ENCODE results near the gene CD2BP2. TPM values are rescaled to one million over a fixed set of nuclear protein-coding genes. Genes with fewer than 3 reads are reported as not detected.
"Not testable (repeated sequence)": the region's sequence is repeated elsewhere in the genome, so short reads cannot be mapped to it uniquely, and the experiment has no call there.

The CD2BP2 gene
- total and polyA plus RNA-seq, 2 of the 13 experiments (the other 11 are each of a cell fraction or from before 2014, with no cell fraction given), result 24.9 to 54.6 TPM

DNA sequence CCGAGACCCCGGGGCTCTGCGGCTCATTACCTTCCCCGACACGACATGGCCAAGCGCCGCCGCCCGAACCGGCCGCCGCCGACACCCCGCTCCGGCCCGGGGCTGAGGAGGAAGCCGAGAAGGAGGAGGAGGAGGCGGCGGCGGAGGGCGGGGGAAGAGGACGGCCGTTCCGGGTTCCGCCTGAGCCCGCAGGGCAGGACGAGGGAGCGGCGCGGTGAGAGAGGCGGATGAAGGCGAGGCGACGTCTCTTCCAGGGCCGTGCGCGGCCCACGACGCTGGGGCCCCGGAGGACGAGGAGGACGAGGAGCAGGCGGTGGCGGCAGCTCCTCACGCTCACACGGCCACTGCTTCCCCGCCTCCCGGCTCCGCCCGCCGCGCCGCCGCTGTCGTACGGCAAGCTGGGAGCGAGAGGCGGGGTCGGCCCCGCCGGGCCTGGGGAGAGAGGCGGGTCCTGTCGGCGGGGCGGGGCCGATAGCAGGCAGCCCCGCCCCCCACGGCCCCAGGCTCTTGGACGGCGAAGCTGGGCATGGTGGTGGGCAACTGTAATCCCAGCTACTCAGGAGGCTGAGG lies 20.0 kb downstream of the CD2BP2 start (continued):
- TF ChIP-seq, protein P1, sequence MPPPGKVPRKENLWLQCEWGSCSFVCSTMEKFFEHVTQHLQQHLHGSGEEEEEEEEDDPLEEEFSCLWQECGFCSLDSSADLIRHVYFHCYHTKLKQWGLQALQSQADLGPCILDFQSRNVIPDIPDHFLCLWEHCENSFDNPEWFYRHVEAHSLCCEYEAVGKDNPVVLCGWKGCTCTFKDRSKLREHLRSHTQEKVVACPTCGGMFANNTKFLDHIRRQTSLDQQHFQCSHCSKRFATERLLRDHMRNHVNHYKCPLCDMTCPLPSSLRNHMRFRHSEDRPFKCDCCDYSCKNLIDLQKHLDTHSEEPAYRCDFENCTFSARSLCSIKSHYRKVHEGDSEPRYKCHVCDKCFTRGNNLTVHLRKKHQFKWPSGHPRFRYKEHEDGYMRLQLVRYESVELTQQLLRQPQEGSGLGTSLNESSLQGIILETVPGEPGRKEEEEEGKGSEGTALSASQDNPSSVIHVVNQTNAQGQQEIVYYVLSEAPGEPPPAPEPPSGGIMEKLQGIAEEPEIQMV (CRISPR knock-in tag; IDR thresholded peaks at IDR 0.05; ENCODE audit: low read depth), result 0 out of 2 replicates have a peak, but pooled peaks have one; percentile 36
- TF ChIP-seq, protein P2, sequence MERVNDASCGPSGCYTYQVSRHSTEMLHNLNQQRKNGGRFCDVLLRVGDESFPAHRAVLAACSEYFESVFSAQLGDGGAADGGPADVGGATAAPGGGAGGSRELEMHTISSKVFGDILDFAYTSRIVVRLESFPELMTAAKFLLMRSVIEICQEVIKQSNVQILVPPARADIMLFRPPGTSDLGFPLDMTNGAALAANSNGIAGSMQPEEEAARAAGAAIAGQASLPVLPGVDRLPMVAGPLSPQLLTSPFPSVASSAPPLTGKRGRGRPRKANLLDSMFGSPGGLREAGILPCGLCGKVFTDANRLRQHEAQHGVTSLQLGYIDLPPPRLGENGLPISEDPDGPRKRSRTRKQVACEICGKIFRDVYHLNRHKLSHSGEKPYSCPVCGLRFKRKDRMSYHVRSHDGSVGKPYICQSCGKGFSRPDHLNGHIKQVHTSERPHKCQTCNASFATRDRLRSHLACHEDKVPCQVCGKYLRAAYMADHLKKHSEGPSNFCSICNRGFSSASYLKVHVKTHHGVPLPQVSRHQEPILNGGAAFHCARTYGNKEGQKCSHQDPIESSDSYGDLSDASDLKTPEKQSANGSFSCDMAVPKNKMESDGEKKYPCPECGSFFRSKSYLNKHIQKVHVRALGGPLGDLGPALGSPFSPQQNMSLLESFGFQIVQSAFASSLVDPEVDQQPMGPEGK (CRISPR knock-in tag; IDR thresholded peaks at IDR 0.05), result peak; percentile 40; the same call in 1 of the 2 replicates
- peak; percentile 37; the same call in 1 of the 2 replicates for TF ChIP-seq ZNF441 (CRISPR knock-in tag; IDR thresholded peaks at IDR 0.05; ENCODE audit: borderline replicate concordance)
- peak; percentile 62; the same call in 1 of the 2 replicates for TF ChIP-seq ZC3H13 (CRISPR knock-in tag; IDR thresholded peaks at IDR 0.05)
- peak; percentile 88; the same call in 1 of the 2 replicates for TF ChIP-seq ZNF451 (CRISPR knock-in tag; IDR thresholded peaks at IDR 0.05)
- TF ChIP-seq NONO (IDR thresholded peaks at IDR 0.05); EP300 (IDR thresholded peaks at IDR 0.05; ENCODE audit: low read depth in 2 of 2, low read length in 2 of 2): not testable (repeated sequence)
- TF ChIP-seq NONO (CRISPR knock-in tag; conservative IDR thresholded peaks at IDR 0.05), result peak; percentile 68; the same call in 1 of the 2 replicates
- TF ChIP-seq EP300 (CRISPR knock-in tag; IDR thresholded peaks at IDR 0.05; ENCODE audit: borderline replicate concordance), result peak; percentile 55; the same call in 1 of the 2 replicates
- TF ChIP-seq TBX3 (IDR thresholded peaks at IDR 0.05; ENCODE audit: borderline replicate concordance), result peak; percentile 53; the same call in 1 of the 2 replicates
- TF ChIP-seq, protein P3, sequence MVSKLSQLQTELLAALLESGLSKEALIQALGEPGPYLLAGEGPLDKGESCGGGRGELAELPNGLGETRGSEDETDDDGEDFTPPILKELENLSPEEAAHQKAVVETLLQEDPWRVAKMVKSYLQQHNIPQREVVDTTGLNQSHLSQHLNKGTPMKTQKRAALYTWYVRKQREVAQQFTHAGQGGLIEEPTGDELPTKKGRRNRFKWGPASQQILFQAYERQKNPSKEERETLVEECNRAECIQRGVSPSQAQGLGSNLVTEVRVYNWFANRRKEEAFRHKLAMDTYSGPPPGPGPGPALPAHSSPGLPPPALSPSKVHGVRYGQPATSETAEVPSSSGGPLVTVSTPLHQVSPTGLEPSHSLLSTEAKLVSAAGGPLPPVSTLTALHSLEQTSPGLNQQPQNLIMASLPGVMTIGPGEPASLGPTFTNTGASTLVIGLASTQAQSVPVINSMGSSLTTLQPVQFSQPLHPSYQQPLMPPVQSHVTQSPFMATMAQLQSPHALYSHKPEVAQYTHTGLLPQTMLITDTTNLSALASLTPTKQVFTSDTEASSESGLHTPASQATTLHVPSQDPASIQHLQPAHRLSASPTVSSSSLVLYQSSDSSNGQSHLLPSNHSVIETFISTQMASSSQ (IDR thresholded peaks at IDR 0.05; ENCODE audit: low read depth), result not testable (repeated sequence)
- TF ChIP-seq, protein P3 (CRISPR knock-in tag; IDR thresholded peaks at IDR 0.05; ENCODE audit: borderline replicate concordance), result peak; percentile 73
- TF ChIP-seq RAD21 (CRISPR knock-in tag; IDR thresholded peaks at IDR 0.05), result peak; percentile 65
- TF ChIP-seq ZNF749 (CRISPR knock-in tag; IDR thresholded peaks at IDR 0.05; ENCODE audit: borderline replicate concordance), result peak; percentile 78; the same call in 1 of the 2 replicates
- TF ChIP-seq KMT2B (CRISPR knock-in tag; IDR thresholded peaks at IDR 0.05), result 0 out of 2 replicates have a peak, but pooled peaks have one; percentile 21
- TF ChIP-seq ZNF160 (CRISPR knock-in tag; IDR thresholded peaks at IDR 0.05), result peak; percentile 34; the same call in 1 of the 2 replicates
- peak; percentile 86 for TF ChIP-seq ZNF263 (CRISPR knock-in tag; IDR thresholded peaks at IDR 0.05)
- peak; percentile 69; the same call in 1 of the 2 replicates for TF ChIP-seq POLR2AphosphoS5 (IDR thresholded peaks at IDR 0.05; ENCODE audit: low read depth, low read length)
- peak; percentile 32; the same call in 1 of the 2 replicates for TF ChIP-seq IRF2 (CRISPR knock-in tag; IDR thresholded peaks at IDR 0.05)
